B cell (primary cell): ENCODE data around the gene SEL1L2. TPM values are rescaled to one million over a fixed set of nuclear protein-coding genes. Genes with fewer than 3 reads are reported as not detected.

Source experiments
- ATAC-seq: fragments of 200-7000 bp; cut with Tn5 transposase; one replicate; pipeline ENCODE4 v1.10.0; 2021; ENCODE audit warnings: low read depth, mild to moderate bottlenecking, moderate number of reproducible peaks, moderate library complexity
- CTCF ChIA-PET: fragments of 350-600 bp; sonication (Branson Sonifier 250); formaldehyde crosslinking; loops from one replicate; lab custom pipeline; 2021; ENCODE audit warnings: antibody characterized with exemption, inconsistent platforms; lab: Charles Lee
- POLR2A ChIA-PET: fragments of 350-600 bp; sonication (Branson Sonifier 250); formaldehyde crosslinking; loops from one replicate; lab custom pipeline; 2021; ENCODE audit warnings: antibody characterized with exemption; lab: Charles Lee
- DNase-seq: peaks from one replicate; pipeline ENCODE4 v3.0.0; 2013
- H2AFZ ChIP-seq: 2 replicates; pipeline ENCODE4 v1.6.1; 2012; ENCODE audit warnings: mild to moderate bottlenecking, low read depth, low read length; ENCODE audit not compliant: insufficient read depth, poor library complexity, severe bottlenecking
- H3K27ac ChIP-seq, 2 donors: 1 replicate in 1 of 2; 2 replicates in 1 of 2; pipeline ENCODE4 v1.5.1; 2012 to 2013; ENCODE audit warnings: low read length in 2 of 2, mild to moderate bottlenecking in 2 of 2, moderate library complexity in 1 of 2
- H3K27me3 ChIP-seq, 4 experiments: fragments of 200-600 bp in 1 of 4; sonication (generic) in 1 of 4; replicated peaks in 1 of 4; 1 replicate in 2 of 4; 2 replicates in 2 of 4; pipeline versions ENCODE4 v1.6.1 to v1.7.0; 2013 to 2016; ENCODE audit warnings: low read length in 3 of 4, mild to moderate bottlenecking in 2 of 4, mixed read lengths in 1 of 4, moderate library complexity in 1 of 4; ENCODE audit not compliant: insufficient read depth in 4 of 4, control insufficient read depth in 3 of 4; ENCODE audit errors: control extremely low read depth in 1 of 4
- H3K36me3 ChIP-seq, 2 experiments: replicated peaks in 1 of 2; 1 replicate in 1 of 2; 2 replicates in 1 of 2; pipeline versions ENCODE4 v1.6.1 to v1.7.1; 2013; ENCODE audit warnings: low read length in 1 of 2; ENCODE audit not compliant: insufficient read depth in 2 of 2, control insufficient read depth in 1 of 2; ENCODE audit errors: control extremely low read depth in 1 of 2, extremely low read depth in 1 of 2
- H3K4me1 ChIP-seq, 2 donors: fragments of 200-600 bp in 1 of 2; sonication (generic) in 1 of 2; 1 replicate in 1 of 2; 2 replicates in 1 of 2; pipeline versions ENCODE4 v1.5.1 to v1.6.1; 2013 to 2017; ENCODE audit warnings: low read length in 2 of 2; ENCODE audit not compliant: control insufficient read depth in 2 of 2, insufficient read depth in 2 of 2
- H3K4me2 ChIP-seq: replicated peaks from 2 replicates; pipeline ENCODE3; 2012; ENCODE audit warnings: mild to moderate bottlenecking, low read depth, low read length; ENCODE audit not compliant: poor library complexity, severe bottlenecking
- H3K4me3 ChIP-seq, 5 experiments: fragments of 200-600 bp in 1 of 5; sonication (generic) in 1 of 5; 1 replicate in 3 of 5; 2 replicates in 2 of 5; pipeline versions ENCODE4 v1.5.1 to v1.7.0; 2011 to 2016; ENCODE audit warnings: low read length in 4 of 5, mild to moderate bottlenecking in 4 of 5, low read depth in 2 of 5, control low read depth in 1 of 5, moderate library complexity in 1 of 5; ENCODE audit not compliant: insufficient read depth in 1 of 5; ENCODE audit errors: control extremely low read depth in 1 of 5, extremely low read depth in 1 of 5
- H3K79me2 ChIP-seq: fragments of 200-600 bp; sonication (generic); one replicate; pipeline ENCODE4 v1.6.0; 2016; ENCODE audit warnings: low read length; ENCODE audit not compliant: control insufficient read depth, insufficient read depth
- H3K9ac ChIP-seq: fragments of 200-600 bp; sonication (generic); 2 replicates; pipeline ENCODE4 v1.6.1; 2017; ENCODE audit warnings: mild to moderate bottlenecking, low read length, moderate library complexity
- H3K9me3 ChIP-seq, 3 donors: one replicate each; pipeline versions ENCODE4 v1.6.1 to v1.7.1; 2013; ENCODE audit warnings: low read length in 2 of 3; ENCODE audit not compliant: control insufficient read depth in 2 of 3, insufficient read depth in 1 of 3; ENCODE audit errors: control extremely low read depth in 1 of 3
- H4K20me1 ChIP-seq: 2 replicates; pipeline ENCODE4 v1.6.0; 2012; ENCODE audit warnings: mild to moderate bottlenecking, low read length; ENCODE audit not compliant: insufficient read depth, control insufficient read depth, poor library complexity, severe bottlenecking
- H3K27ac Mint-ChIP-seq: one replicate; pipeline ENCODE4 v1.8.0; 2021; ENCODE audit warnings: mixed read lengths
- H3K27me3 Mint-ChIP-seq: one replicate; pipeline ENCODE4 v1.8.0; 2021; ENCODE audit warnings: mixed read lengths
- H3K4me1 Mint-ChIP-seq: one replicate; pipeline ENCODE4 v1.8.0; 2021; ENCODE audit warnings: mixed read lengths
- H3K4me3 Mint-ChIP-seq: one replicate; pipeline ENCODE4 v1.8.0; 2021; ENCODE audit warnings: mixed read lengths
- H3K9me3 Mint-ChIP-seq: one replicate; pipeline ENCODE4 v1.8.0; 2022; ENCODE audit warnings: mixed read lengths; ENCODE audit not compliant: insufficient read depth
- EZH2 ChIP-seq: IDR thresholded peaks from 2 replicates; pipeline ENCODE4 v1.6.1; 2012; ENCODE audit warnings: borderline replicate concordance, low read depth, mild to moderate bottlenecking, moderate library complexity, low read length; ENCODE audit not compliant: insufficient read depth, poor library complexity, severe bottlenecking
- WGBS: methylation state at CpG from one replicate; pipeline ENCODE4 v1.1.5; 2013; ENCODE audit warnings: missing lambda C conversion rate; ENCODE audit not compliant: insufficient coverage; 5-methylcytosine and 5-hydroxymethylcytosine counted together
- intact Hi-C: fragments of 100-400 bp; cut with micrococcal nuclease; formaldehyde crosslinking; loops from one replicate; pipeline ENCODE4 v1.10.0; 2022
- polyA plus RNA-seq: library from polyadenylated mRNA; depleted of rRNA; stranded (reverse); fragments of >200 nt; gene quantifications from 2 replicates; pipeline ENCODE4 v1.2.3, GENCODE V29; 2012
- total RNA-seq, 2 donors: library from RNA; stranded (reverse); fragments of 120-200 nt in 1 of 2; gene quantifications; 1 replicate in 1 of 2; 2 replicates in 1 of 2; pipeline versions ENCODE4 v1.2.3 to v1.2.4, GENCODE V29; 2013 to 2022
- TF ChIP-seq, protein P1 (sequence below): fragments of 200-600 bp; IDR thresholded peaks from one replicate; pipeline ENCODE4 v1.8.0; 2022; ENCODE audit warnings: antibody characterized with exemption, mild to moderate bottlenecking

Gene SEL1L2
- total and polyA plus RNA-seq, 2 donors (not counting 1 experiment from before 2014, with no cell fraction given): not detected

GRCh38 chr20:13840093-13840465 is 150.3 kb downstream of the SEL1L2 start:
- Mint-ChIP-seq H3K27ac (no peak overlapping the region), H3K4me1 (no peaks in the 10 kb centered on the region), H3K4me3 (no peak overlapping the region), H3K9me3 (no peaks in the 10 kb centered on the region), H3K27me3 (peaks cover 17% of the 10 kb centered on the region)
- ChIA-PET POLR2A (no interaction called here), CTCF (no interaction called here)
- Histone ChIP-seq H3K9ac (no peak overlapping the region), H3K79me2 (no peaks in the 10 kb centered on the region), H3K9me3 (no peaks in the 10 kb centered on the region), H3K4me3 (no peak overlapping the region), H3K27ac (no peak overlapping the region), H2AFZ (no peak overlapping the region), H3K4me2 (no peak overlapping the region), H3K27me3 (no peaks in the 10 kb centered on the region), H4K20me1 (no peaks in the 10 kb centered on the region), H3K36me3 (no peaks in the 10 kb centered on the region), H3K4me1 (no peaks in the 10 kb centered on the region)
- ATAC-seq (no peak), DNase-seq (no peak)
- no peak for TF ChIP-seq EZH2
- TF ChIP-seq, protein P1, sequence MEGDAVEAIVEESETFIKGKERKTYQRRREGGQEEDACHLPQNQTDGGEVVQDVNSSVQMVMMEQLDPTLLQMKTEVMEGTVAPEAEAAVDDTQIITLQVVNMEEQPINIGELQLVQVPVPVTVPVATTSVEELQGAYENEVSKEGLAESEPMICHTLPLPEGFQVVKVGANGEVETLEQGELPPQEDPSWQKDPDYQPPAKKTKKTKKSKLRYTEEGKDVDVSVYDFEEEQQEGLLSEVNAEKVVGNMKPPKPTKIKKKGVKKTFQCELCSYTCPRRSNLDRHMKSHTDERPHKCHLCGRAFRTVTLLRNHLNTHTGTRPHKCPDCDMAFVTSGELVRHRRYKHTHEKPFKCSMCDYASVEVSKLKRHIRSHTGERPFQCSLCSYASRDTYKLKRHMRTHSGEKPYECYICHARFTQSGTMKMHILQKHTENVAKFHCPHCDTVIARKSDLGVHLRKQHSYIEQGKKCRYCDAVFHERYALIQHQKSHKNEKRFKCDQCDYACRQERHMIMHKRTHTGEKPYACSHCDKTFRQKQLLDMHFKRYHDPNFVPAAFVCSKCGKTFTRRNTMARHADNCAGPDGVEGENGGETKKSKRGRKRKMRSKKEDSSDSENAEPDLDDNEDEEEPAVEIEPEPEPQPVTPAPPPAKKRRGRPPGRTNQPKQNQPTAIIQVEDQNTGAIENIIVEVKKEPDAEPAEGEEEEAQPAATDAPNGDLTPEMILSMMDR: no peak
- 79% methylated on average over 4 of the region's 4 CpGs for WGBS
- intact Hi-C loops: no loop called here

GRCh38 chr20:13839421-13840092 is 150.9 kb downstream of the SEL1L2 start:
- no peaks in the 10 kb centered on the region for H4K20me1 ChIP-seq
- no peak overlapping the region for H2AFZ ChIP-seq
- TF ChIP-seq EZH2: no peak
- TF ChIP-seq, protein P1: no peak
- Mint-ChIP-seq H3K9me3 (no peaks in the 10 kb centered on the region), H3K4me1 (no peaks in the 10 kb centered on the region), H3K4me3 (no peak overlapping the region), H3K27me3 (peaks cover 17% of the 10 kb centered on the region), H3K27ac (no peak overlapping the region)
- WGBS: 47% methylated on average over 4 of the region's 4 CpGs
- no peak overlapping the region for H3K4me3 ChIP-seq
- intact Hi-C loops: no loop called here
- H3K4me1 ChIP-seq: no peaks in the 10 kb centered on the region
- POLR2A ChIA-PET: no interaction called here
- H3K9me3 ChIP-seq: no peaks in the 10 kb centered on the region
- no peaks in the 10 kb centered on the region for H3K79me2 ChIP-seq
- H3K9ac ChIP-seq: no peak overlapping the region
- no peaks in the 10 kb centered on the region for H3K36me3 ChIP-seq
- ATAC-seq (no peak), DNase-seq (no peak)
- H3K27ac ChIP-seq: no peak overlapping the region
- H3K4me2 ChIP-seq: no peak overlapping the region
- no peaks in the 10 kb centered on the region for H3K27me3 ChIP-seq
- CTCF ChIA-PET: no interaction called here
